Measurements from ENCODE around the gene GPANK1.
"Not testable (repeated sequence)": the region's sequence is repeated elsewhere in the genome, so short reads cannot be mapped to it uniquely, and the experiment has no call there.

GPANK1 gene

DNA sequence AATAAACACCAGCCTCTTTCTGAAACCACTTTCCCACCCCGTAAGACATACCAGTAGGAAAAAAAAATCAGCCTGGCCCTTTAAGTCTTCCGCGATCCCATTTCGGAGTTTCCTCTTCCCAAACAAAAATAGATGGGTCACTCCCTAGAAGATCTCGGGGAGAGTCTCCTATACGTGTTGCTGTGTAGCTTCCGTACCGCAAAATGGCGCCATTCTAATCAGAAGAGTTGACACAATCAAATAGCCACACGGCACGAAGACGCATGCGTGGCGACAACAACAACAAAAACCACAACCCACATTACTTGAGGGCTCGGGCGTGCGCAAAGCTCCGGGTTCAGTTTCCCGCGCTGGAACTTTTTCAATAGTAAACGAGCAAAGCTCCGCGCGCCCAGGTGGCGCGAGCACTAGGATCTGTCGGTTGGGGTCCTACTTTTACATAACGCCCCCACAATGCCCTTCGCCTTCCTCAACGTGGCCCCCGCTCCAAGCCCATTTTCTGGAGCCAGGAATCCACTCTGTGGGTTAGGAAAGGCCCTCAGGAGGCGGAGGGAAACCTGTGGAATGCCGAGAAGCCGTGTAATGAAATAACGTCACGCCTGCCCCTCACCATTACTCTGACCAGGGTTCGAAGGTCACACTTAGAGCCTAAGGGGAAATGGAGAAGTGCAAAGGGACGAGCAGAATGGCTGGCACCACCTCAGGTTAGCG, at the start of gene GPANK1:
Gene GPANK1 (minus strand): TSS at position 208 of the 711 bp plus-strand sequence. CDS start 519 bp downstream, outside the sequence.
- DNase-seq: peak; percentile 88
- peak; percentile 10 for ATAC-seq

GRCh38 chr6:31713991-31714684, 49.3 kb upstream of the GPANK1 start:
- ATAC-seq (no peak), DNase-seq (no peak)

- no peak for ATAC-seq
- DNase-seq: no peak
These were observed 48.7 kb upstream of the GPANK1 start for GRCh38 chr6:31713465-31713864.

- DNase-seq: no peak
- no peak for ATAC-seq
These were observed 47.5 kb upstream of the GPANK1 start for GRCh38 chr6:31712296-31712695.

- no peak for DNase-seq
- no peak for ATAC-seq
These were observed 46.4 kb upstream of the GPANK1 start for GRCh38 chr6:31711233-31711632.

- ATAC-seq: no peak
- DNase-seq: no peak
These were observed 45.9 kb upstream of the GPANK1 start for GRCh38 chr6:31710523-31711219.

DNA sequence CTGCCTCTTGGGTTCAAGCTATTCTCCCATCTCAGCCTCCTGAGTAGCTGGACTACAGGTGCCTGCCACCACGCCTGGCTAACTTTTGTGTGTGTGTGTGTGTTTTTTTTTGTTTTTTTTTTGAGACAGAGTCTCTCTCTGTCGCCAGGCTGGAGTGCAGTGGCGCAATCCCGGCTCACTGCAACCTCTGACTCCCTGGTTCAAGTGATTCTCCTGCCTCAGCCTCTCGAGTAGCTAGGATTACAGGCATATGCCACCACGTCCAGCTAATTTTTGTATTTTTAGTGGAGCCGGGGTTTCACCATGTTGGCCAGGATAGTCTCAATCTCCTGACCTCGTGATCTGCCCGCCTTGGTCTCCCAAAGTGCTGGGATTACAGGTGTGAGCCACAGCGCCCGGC, 44.4 kb upstream of the GPANK1 start:
- DNase-seq, ATAC-seq: not testable (repeated sequence)

DNA sequence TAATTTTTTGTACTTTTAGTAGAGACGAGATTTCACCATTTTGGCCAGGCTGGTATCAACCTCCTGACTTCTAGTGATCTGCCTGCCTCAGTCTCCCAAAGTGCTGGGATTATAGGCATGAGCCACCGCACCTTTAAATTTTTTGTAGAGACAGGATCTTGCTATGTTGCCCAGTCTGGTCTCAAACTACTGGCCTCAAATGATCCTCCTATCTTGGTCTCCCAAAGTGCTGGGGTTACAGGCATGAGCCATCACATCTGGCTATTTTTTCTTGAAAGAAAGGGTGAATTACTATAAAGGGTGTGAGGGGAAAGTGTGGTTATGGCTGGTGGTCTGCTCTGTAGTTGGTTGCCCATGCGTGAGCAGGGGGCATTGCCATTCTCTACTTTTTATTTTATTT, 43.4 kb upstream of the GPANK1 start:
- no peak for DNase-seq
- ATAC-seq: no peak

- DNase-seq (no peak), ATAC-seq (no peak)
These were observed 42.9 kb upstream of the GPANK1 start for GRCh38 chr6:31707701-31708100.

DNA sequence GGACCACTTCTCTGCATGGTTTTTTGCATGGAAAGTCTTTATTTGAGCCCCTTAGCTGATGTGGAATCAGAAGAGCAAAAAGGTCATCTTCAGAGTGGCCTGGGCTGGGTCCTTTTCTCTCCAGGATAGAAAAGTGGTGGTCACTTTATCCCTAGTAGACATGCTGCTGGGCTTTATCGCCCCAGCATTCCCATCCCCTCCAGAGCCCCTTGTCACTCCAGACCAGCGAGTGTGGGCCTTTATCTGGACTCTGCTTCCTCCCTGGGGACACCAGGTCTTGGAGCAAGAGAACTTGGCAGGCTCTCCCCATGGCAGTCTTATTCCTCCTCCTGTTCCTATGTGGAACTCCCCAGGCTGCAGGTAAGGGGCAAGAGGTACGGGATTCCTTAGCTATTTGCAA, 41.8 kb upstream of the GPANK1 start, which contains the start of gene LY6G6F:
Gene LY6G6F (plus strand): TSS at position 268 of the 400 bp plus-strand sequence. CDS start 41 bp downstream, at position 309.
- ATAC-seq (no peak), DNase-seq (no peak)

DNA sequence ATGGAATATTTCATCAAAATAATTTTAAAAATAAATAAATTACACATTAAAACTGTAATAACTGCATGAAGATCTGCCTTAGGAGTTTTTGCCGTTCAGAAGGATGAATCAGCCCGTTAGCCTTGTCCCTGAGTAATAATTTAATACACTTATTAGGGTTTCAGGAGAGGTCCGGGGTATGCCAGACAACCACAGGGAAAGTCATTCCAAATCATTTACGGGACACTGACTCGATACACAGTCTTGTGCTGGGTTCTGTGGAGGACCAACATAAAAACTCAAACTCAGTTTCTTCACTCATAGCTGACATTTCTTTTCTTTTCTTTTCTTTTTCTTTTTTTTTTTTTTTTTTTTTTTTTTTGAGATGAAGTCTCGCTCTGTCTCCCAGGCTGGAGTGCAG, 41.1 kb upstream of the GPANK1 start:
- ATAC-seq (no peak), DNase-seq (no peak)

DNA sequence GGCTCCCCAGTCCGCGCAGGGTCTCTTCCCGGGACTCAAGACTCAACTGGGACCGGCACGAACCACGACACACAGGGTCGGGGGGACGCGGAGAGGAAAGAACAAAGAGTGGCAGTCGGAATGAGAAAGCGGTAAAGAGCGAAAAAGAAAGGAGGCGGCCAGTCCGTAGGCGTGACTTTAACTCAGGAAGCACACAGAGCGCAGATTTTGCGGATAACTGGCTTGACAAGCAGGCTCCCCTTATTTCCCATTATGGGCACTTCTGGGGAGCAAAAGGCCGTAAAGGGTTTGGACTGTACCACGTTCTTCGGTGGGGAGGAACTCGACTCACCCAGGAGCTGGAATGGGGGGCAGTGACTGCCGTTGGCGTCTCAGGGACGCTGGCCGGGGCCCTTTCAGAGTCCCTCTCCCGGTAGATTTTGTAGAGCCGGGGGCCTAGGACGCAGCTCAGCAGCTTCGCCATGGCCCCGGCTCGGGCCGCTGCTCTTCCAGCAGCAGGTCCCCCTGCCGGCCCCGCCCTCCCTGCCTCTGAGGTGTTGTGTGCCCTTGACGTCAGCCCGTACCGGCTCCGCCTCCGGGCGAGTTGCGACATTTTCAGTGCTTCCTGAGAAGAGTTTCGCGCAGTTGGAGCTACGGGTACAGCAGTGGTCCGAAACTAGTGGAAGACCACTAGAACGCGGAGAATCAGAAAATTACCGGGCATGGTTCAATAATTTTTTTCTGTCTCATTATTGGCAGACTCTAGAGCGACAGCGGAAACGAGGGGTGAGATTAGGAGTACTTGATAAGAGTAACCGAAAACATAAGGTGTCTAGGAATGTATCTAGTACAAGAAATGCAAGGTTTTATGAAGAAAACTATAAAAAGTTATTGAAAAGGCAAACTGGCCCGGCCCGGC, 38.3 kb upstream of the GPANK1 start, which contains the start of gene ABHD16A:
Gene ABHD16A (minus strand): TSS at position 506 of the 898 bp plus-strand sequence. CDS start 43 bp downstream, at position 463.
- ATAC-seq: peak; percentile 97
- peak; percentile 98 for DNase-seq

- ATAC-seq: no peak
- peak; percentile 39 for DNase-seq
These were observed 37.6 kb upstream of the GPANK1 start for GRCh38 chr6:31702405-31702818.

DNA sequence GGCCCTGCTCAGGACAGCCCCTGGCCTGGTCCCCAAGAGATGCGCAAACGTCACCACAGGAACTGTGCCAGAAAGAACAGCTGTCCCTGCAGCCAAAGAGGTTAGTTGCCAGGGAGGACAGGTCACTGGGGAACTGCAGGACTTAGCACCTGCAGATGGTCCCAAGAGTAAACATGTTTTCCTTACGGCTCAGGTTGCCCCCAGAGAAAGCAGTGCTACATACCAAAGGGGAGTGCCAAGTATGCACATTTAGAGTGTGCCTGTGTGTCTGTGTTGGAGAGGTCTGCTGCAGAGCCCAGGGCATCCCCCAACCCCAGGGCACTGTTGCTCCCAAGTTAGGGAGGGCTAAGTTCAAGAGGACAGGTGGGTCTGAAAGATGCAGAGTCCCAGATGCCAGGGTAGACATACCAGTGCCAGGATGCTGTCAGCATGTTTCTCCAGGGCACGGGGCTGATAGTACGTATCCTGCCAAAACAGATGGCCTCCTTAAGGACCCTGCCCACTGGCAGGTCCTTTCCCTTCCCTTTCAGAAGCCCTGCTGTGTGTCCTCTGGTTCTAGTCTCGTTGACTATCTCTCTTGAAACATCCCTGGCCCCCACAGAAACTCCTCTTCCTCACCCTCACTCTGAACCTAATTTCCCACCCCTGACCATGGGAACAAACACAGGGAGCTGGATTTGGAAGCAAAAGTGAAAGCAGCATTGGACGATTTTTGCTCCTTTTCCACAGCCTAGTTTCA, 37.0 kb upstream of the GPANK1 start:
- ATAC-seq: no peak
- no peak for DNase-seq

DNA sequence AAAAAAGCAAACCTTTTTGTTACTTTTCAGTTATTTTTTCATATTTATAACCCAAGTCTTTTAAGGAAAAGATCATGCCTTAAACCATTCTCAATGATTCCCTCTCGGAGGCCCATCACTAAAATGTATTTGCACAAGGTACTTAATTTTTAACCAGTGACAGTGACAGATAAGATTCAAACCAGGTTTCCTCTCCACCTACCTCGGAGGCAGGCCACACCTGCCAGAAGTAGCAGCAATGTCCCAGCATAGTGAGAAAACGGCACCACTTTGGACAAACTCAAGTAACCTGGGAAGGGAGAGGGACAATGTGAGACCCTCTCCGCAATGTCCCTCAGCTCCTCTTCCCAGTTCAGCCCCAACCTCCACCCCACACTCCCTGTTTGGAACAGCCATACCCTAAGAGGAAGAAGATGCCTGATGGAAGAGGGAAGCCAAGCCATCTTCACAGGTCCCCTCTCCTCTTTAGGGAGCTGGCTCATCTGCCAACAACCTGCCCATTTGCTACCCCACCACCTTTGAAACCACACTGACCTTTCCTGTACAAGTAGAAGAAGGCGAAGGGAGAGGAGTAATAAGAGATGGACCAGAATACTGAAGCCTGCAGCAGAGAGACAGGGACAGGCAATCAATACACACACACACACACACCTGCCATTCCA, 36.1 kb upstream of the GPANK1 start:
- DNase-seq: no peak
- no peak for ATAC-seq

- ATAC-seq: no peak
- no peak for DNase-seq
These were observed 32.8 kb upstream of the GPANK1 start for GRCh38 chr6:31697555-31697954.

DNA sequence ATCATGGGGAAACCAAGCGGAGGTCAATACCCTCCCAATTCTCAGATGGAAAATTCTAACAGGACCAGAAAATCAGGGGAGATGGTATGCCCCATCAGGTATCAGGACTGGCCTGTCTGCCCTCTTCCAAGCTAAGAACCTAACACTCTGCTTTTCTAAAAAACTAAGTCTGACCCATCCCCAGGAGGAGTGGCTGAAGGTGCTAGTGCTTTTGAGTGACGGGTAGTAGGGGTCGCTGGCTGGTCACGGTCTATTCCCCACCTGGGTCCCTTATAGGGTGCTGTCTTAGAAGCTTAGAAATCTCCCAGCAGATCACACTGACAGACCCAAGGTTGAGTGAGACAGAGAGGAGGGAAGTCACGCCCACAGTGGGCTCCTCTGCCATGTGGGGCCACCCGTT, 28.7 kb upstream of the GPANK1 start:
- DNase-seq (no peak), ATAC-seq (no peak)

DNA sequence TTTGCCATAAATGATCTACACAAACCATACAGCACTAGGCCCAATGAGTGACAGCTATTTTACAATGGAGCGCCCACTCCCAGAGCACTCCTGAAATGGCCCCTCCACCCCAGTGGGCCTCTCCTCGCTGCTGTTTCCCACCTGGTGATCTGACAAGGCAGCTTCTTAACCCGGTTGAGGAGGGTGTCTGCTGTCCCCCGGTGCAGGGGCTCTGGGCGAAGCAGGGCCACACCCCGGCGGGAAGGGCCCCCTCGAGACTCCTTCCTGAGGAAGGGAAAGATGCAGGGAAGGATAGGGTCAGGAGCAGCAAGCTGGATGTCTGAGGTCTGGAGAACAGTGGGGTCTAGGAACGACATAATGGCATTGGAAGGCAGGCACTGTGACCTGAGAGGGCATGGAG, 28.1 kb upstream of the GPANK1 start:
- DNase-seq (no peak), ATAC-seq (no peak)

GRCh38 chr6:31692353-31692752, 27.6 kb upstream of the GPANK1 start:
- ATAC-seq (no peak), DNase-seq (no peak)

DNA sequence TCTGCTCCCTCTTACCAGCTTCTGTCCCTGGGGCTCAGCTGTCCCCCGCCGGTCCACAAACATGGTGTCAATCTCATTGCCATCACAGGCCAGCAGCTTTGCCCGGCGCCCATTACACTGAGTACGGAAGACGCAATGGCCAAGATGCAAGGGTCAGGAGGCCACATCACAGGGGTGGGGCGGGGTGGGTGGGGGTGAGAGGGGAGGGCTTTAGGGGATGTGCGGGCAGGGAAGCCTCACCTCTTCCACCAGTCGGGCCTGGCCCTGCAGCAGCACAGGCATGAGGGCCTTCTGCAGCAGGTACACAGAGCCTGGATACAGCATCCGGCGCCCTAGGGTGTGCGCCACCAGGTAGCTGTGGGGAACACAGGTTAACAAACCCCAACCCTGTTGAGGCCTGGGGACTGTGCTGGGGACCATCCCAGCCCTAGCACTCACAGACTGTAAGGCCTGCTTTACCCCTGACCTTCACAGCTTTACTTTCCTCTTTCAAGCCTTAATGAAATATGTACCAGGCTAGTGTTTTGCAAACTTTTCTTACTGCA, 26.8 kb upstream of the GPANK1 start:
- DNase-seq (no peak), ATAC-seq (no peak)

Data from stimulated activated naive CD8-positive, alpha-beta T cell treated with anti-CD3 and anti-CD28 coated beads, Interleukin-15, Interleukin-2, amounts not matched to agents 100 U/mL and 50 U/mL, for 24 hours (primary cell).